Measurements from ENCODE around the gene SEPTIN5. TPM values are rescaled to one million over a fixed set of nuclear protein-coding genes. Genes with fewer than 3 reads are reported as not detected.

SEPTIN5 gene
- total RNA-seq, 1 donor from 2014 or later = 7.3 TPM

- peaks cover 7% of the 10 kb centered on the region for H3K27me3 ChIP-seq (ENCODE audit: insufficient read depth, low read length)
- TF ChIP-seq EZH2 (IDR thresholded peaks at IDR 0.05; ENCODE audit: insufficient read depth, low read length) = no peak
- no peak for TF ChIP-seq CTCF (IDR thresholded peaks at IDR 0.05; ENCODE audit: insufficient read depth, low read depth, low read length)
- Mint-ChIP-seq H3K4me1 (ENCODE audit: low read depth, unreplicated experiment) (no peaks in the 10 kb centered on the region), H3K4me3 (ENCODE audit: unreplicated experiment) (no peak overlapping the region), H3K36me3 (ENCODE audit: low read depth, unreplicated experiment) (no peaks in the 10 kb centered on the region), H3K27ac (ENCODE audit: unreplicated experiment) (no peak overlapping the region), H3K27me3 (ENCODE audit: low read depth, unreplicated experiment) (peaks cover 28% of the 10 kb centered on the region), H3K9me3 (ENCODE audit: unreplicated experiment) (peaks cover under 1% of the 10 kb centered on the region)
- no peaks in the 10 kb centered on the region for H3K36me3 ChIP-seq (ENCODE audit: insufficient read depth, low read length)
- no peak overlapping the region for H3K9ac ChIP-seq (ENCODE audit: low read length)
- no peaks in the 10 kb centered on the region for H3K4me1 ChIP-seq (ENCODE audit: insufficient read depth, low read length)
- no peak overlapping the region for H3K4me3 ChIP-seq (ENCODE audit: insufficient read depth, low read depth, low read length)
- DNase-seq (ENCODE audit: low read depth) (no peak), FAIRE-seq (no peak)
- no peaks in the 10 kb centered on the region for H3K9me3 ChIP-seq (ENCODE audit: insufficient read depth, low read depth, low read length)
- H4K20me1 ChIP-seq (ENCODE audit: insufficient read depth, low read length) = no peaks in the 10 kb centered on the region
- H3K4me2 ChIP-seq (ENCODE audit: low read length) = no peak overlapping the region
- H3K27ac ChIP-seq (ENCODE audit: low read depth, low read length) = no peak overlapping the region
- H3K79me2 ChIP-seq (ENCODE audit: insufficient read depth, low read length) = no peaks in the 10 kb centered on the region
- H2AFZ ChIP-seq (ENCODE audit: low read depth, low read length) = no peak overlapping the region
Observed at GRCh38 chr22:19701420-19702145, 12.7 kb upstream of the SEPTIN5 start.

- no peaks in the 10 kb centered on the region for H3K36me3 ChIP-seq (ENCODE audit: insufficient read depth, low read length)
- DNase-seq (ENCODE audit: low read depth) (no peak), FAIRE-seq (no peak)
- no peaks in the 10 kb centered on the region for H3K79me2 ChIP-seq (ENCODE audit: insufficient read depth, low read length)
- Mint-ChIP-seq H3K9me3 (ENCODE audit: unreplicated experiment) (no peaks in the 10 kb centered on the region), H3K27me3 (ENCODE audit: low read depth, unreplicated experiment) (peaks cover 35% of the 10 kb centered on the region), H3K4me3 (ENCODE audit: unreplicated experiment) (no peak overlapping the region), H3K4me1 (ENCODE audit: low read depth, unreplicated experiment) (no peaks in the 10 kb centered on the region), H3K27ac (ENCODE audit: unreplicated experiment) (no peak overlapping the region), H3K36me3 (ENCODE audit: low read depth, unreplicated experiment) (no peaks in the 10 kb centered on the region)
- no peak overlapping the region for H3K4me2 ChIP-seq (ENCODE audit: low read length)
- H3K4me1 ChIP-seq (ENCODE audit: insufficient read depth, low read length) = no peaks in the 10 kb centered on the region
- H2AFZ ChIP-seq (ENCODE audit: low read depth, low read length) = no peak overlapping the region
- H3K9ac ChIP-seq (ENCODE audit: low read length) = no peak overlapping the region
- H3K4me3 ChIP-seq (ENCODE audit: insufficient read depth, low read depth, low read length) = no peak overlapping the region
- H3K9me3 ChIP-seq (ENCODE audit: insufficient read depth, low read depth, low read length) = no peaks in the 10 kb centered on the region
- H3K27me3 ChIP-seq (ENCODE audit: insufficient read depth, low read length) = peaks cover 7% of the 10 kb centered on the region
- no peak for TF ChIP-seq CTCF (IDR thresholded peaks at IDR 0.05; ENCODE audit: insufficient read depth, low read depth, low read length)
- H4K20me1 ChIP-seq (ENCODE audit: insufficient read depth, low read length) = no peaks in the 10 kb centered on the region
- no peak overlapping the region for H3K27ac ChIP-seq (ENCODE audit: low read depth, low read length)
Observed at GRCh38 chr22:19703869-19704268, 10.4 kb upstream of the SEPTIN5 start.

GRCh38 chr22:19704355-19705015 lies 9.8 kb upstream of the SEPTIN5 start:
- no peaks in the 10 kb centered on the region for H3K9me3 Mint-ChIP-seq (ENCODE audit: unreplicated experiment)
- H3K27me3 Mint-ChIP-seq (ENCODE audit: low read depth, unreplicated experiment) = peaks cover 42% of the 10 kb centered on the region
- Histone ChIP-seq H3K9me3 (ENCODE audit: insufficient read depth, low read depth, low read length) (no peaks in the 10 kb centered on the region), H3K4me2 (ENCODE audit: low read length) (no peak overlapping the region), H3K36me3 (ENCODE audit: insufficient read depth, low read length) (no peaks in the 10 kb centered on the region), H3K4me3 (ENCODE audit: insufficient read depth, low read depth, low read length) (no peak overlapping the region), H3K4me1 (ENCODE audit: insufficient read depth, low read length) (no peaks in the 10 kb centered on the region), H2AFZ (ENCODE audit: low read depth, low read length) (no peak overlapping the region), H4K20me1 (ENCODE audit: insufficient read depth, low read length) (no peaks in the 10 kb centered on the region), H3K27me3 (ENCODE audit: insufficient read depth, low read length) (peaks cover 7% of the 10 kb centered on the region), H3K27ac (ENCODE audit: low read depth, low read length) (no peak overlapping the region), H3K9ac (ENCODE audit: low read length) (no peak overlapping the region), H3K79me2 (ENCODE audit: insufficient read depth, low read length) (no peaks in the 10 kb centered on the region)
- H3K27ac Mint-ChIP-seq (ENCODE audit: unreplicated experiment) = no peak overlapping the region
- TF ChIP-seq EZH2 (IDR thresholded peaks at IDR 0.05; ENCODE audit: insufficient read depth, low read length) = no peak
- no peak for TF ChIP-seq CTCF (IDR thresholded peaks at IDR 0.05; ENCODE audit: insufficient read depth, low read depth, low read length)
- DNase-seq (ENCODE audit: low read depth) (no peak), FAIRE-seq (no peak)
- no peak overlapping the region for H3K4me3 Mint-ChIP-seq (ENCODE audit: unreplicated experiment)
- H3K36me3 Mint-ChIP-seq (ENCODE audit: low read depth, unreplicated experiment) = no peaks in the 10 kb centered on the region
- H3K4me1 Mint-ChIP-seq (ENCODE audit: low read depth, unreplicated experiment) = no peaks in the 10 kb centered on the region

All from astrocyte (in vitro differentiated cells and primary cell).